ENCODE data around the gene IL1RAPL2. TPM values are rescaled to one million over a fixed set of nuclear protein-coding genes. Genes with fewer than 3 reads are reported as not detected.

The IL1RAPL2 gene
- total RNA-seq, 6 experiments from 2014 or later, result 0.13 to 0.70 (median 0.29) TPM; not detected in 1

- TF ChIP-seq CTCF (IDR thresholded peaks at IDR 0.05) (no peak), POLR2A (IDR thresholded peaks at IDR 0.05) (no peak)
- ATAC-seq (no peak), DNase-seq (no peak)
- no peak overlapping the region for H3K4me3 ChIP-seq
- no peaks in the 10 kb centered on the region for H3K4me1 ChIP-seq
- intact Hi-C loops (cut with DNase I), result no loop called here
- H3K9me3 ChIP-seq, result no peaks in the 10 kb centered on the region
- H3K27ac ChIP-seq, result no peak overlapping the region
- H3K27me3 ChIP-seq, result no peaks in the 10 kb centered on the region
- no peaks in the 10 kb centered on the region for H3K36me3 ChIP-seq
These were observed 917.0 kb downstream of the IL1RAPL2 start for GRCh38 chrX:105483011-105483410.

- H3K36me3 ChIP-seq, result no peaks in the 10 kb centered on the region
- TF ChIP-seq POLR2A (IDR thresholded peaks at IDR 0.05) (no peak), CTCF (IDR thresholded peaks at IDR 0.05) (no peak)
- H3K4me3 ChIP-seq, result no peak overlapping the region
- H3K27me3 ChIP-seq, result no peaks in the 10 kb centered on the region
- DNase-seq (no peak), ATAC-seq (no peak)
- no peaks in the 10 kb centered on the region for H3K4me1 ChIP-seq
- H3K27ac ChIP-seq, result no peak overlapping the region
- no peaks in the 10 kb centered on the region for H3K9me3 ChIP-seq
- intact Hi-C loops (cut with DNase I), result no loop called here
- 7% methylated on average over 1 of the region's 1 CpG for WGBS (ENCODE audit: insufficient coverage, low coverage, low lambda C conversion rate, missing lambda C conversion rate)
These were observed 922.7 kb downstream of the IL1RAPL2 start for GRCh38 chrX:105488716-105489115.

- Histone ChIP-seq H3K9me3 (no peaks in the 10 kb centered on the region), H3K27ac (no peak overlapping the region), H3K36me3 (no peaks in the 10 kb centered on the region), H3K4me1 (no peaks in the 10 kb centered on the region), H3K27me3 (no peaks in the 10 kb centered on the region), H3K4me3 (no peak overlapping the region)
- ATAC-seq, result no peak
- intact Hi-C loops (cut with DNase I), result no loop called here
- no peak for DNase-seq
- TF ChIP-seq POLR2A (IDR thresholded peaks at IDR 0.05) (no peak), CTCF (IDR thresholded peaks at IDR 0.05) (no peak)
These were observed 929.4 kb downstream of the IL1RAPL2 start for GRCh38 chrX:105495376-105495775.

- H3K27ac ChIP-seq, result no peak overlapping the region
- no peaks in the 10 kb centered on the region for H3K27me3 ChIP-seq
- TF ChIP-seq POLR2A (IDR thresholded peaks at IDR 0.05), result no peak
- no peak for TF ChIP-seq CTCF (IDR thresholded peaks at IDR 0.05)
- no peak overlapping the region for H3K4me3 ChIP-seq
- DNase-seq (no peak), ATAC-seq (no peak)
- H3K9me3 ChIP-seq, result no peaks in the 10 kb centered on the region
- 82% methylated on average over 1 of the region's 1 CpG for WGBS (ENCODE audit: insufficient coverage, low coverage, low lambda C conversion rate, missing lambda C conversion rate)
- no peaks in the 10 kb centered on the region for H3K36me3 ChIP-seq
- intact Hi-C loops (cut with DNase I), result no loop called here
- no peaks in the 10 kb centered on the region for H3K4me1 ChIP-seq
These were observed 936.3 kb downstream of the IL1RAPL2 start for GRCh38 chrX:105502336-105502735.

- DNase-seq (no peak), ATAC-seq (no peak)
- no peaks in the 10 kb centered on the region for H3K36me3 ChIP-seq
- no peaks in the 10 kb centered on the region for H3K27me3 ChIP-seq
- no peak for TF ChIP-seq CTCF (IDR thresholded peaks at IDR 0.05)
- TF ChIP-seq POLR2A (IDR thresholded peaks at IDR 0.05), result no peak
- H3K4me1 ChIP-seq, result no peaks in the 10 kb centered on the region
- intact Hi-C loops (cut with DNase I), result no loop called here
- no peak overlapping the region for H3K4me3 ChIP-seq
- 23% methylated on average over 1 of the region's 1 CpG for WGBS (ENCODE audit: insufficient coverage, low coverage, low lambda C conversion rate, missing lambda C conversion rate)
- no peaks in the 10 kb centered on the region for H3K9me3 ChIP-seq
- no peak overlapping the region for H3K27ac ChIP-seq
These were observed 949.6 kb downstream of the IL1RAPL2 start for GRCh38 chrX:105515561-105515960.

Measured in right lobe of liver (tissue), 6 donors.